Activated CD8-positive, alpha-beta memory T cell treated with anti-CD3 and anti-CD28 coated beads for 4 hours (primary cell): ENCODE data around the gene DNASE2.

Experiments used
- DNase-seq, 2 donors: peaks; one replicate each; pipeline ENCODE4 v3.0.0-alpha.2; 2020; ENCODE audit warnings: low read depth in 2 of 2

DNASE2 gene

GRCh38 chr19:12886651-12886968 lies 5.4 kb upstream of the DNASE2 start:
- no peak for DNase-seq

DNA sequence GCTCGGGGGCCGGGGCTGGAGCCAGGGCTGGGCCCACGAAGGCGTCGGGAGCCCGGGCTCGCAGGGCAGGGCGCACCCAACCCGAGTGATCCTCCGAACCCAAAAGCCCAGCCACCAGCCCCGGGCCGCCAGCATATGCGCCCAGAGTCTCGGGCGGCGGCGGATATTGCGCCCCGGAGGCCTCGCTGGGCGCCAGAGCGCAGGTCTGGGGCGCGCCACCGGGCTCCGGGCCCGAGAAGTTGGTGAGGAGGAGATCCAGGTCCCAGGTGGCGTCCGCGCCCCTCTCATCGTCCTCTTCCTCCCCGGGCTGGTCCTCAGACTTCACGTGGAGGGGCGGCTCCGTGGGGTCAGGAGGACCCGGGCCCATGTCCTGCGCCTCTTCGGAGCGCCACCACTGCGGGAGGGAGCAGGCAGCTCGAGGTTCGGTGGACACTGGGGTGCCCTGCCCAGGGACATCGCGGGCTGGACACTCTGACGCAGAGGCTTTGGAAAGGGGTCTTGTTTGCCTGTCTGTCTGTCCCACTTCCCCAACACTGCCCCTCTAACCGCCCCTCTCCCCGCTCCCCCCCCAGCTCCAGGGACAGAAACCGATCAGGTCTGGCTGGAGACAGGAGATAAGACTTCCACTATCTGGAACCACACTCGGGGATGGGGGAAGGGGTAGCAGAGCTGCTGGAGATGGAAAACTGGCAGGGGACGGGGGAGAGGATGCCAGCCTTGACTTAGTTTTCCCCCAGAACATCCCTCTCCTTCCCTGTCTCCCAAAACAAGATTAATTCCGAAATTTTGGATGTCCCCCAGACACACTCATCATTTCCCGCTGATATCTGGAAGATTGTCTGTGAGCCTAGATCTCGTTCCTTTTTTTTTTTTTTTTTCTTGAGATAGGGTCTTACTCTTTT lies 4.8 kb upstream of the DNASE2 start:
- no peak for DNase-seq

DNA sequence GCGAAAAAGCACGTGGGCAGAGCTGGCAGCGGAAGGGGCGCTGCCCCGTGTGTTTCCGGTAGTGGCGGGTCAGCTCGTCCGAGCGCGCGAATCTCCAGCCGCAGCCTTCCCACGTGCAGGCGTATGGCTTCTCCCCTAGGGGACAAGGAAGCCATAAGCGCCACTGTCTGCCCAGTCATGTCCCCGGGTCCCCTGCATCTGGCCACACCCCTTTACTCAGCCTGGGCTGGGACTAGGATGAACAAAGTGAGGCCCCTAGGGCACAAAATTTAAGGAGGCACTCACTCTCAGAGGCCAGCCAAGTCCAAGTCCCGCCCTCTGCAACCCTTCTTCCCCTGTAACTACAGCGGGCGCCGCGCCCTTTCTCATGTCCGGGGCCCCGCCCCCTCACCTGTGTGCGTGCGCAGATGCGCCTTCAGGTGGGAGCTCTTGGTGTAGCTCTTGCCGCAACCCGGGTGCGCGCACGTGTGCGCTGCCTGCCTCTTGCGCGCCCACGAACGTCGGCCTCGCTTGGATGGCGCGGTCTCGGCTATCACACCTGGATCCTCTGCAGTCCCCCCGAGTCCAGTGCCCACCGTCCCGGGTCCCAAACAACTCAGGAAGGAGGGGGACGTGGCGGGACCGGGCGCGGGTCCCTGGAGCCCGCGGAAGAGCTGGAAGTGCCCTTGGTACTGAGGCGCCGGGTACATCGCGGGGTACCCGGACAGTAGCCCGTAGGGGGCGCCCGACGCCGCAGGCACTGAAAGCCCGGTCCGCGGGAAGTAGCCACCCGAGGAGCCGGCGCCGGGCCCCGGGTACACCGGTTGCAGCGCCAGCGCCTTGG lies 3.9 kb upstream of the DNASE2 start:
- DNase-seq: peak; percentile 73 to 79

DNA sequence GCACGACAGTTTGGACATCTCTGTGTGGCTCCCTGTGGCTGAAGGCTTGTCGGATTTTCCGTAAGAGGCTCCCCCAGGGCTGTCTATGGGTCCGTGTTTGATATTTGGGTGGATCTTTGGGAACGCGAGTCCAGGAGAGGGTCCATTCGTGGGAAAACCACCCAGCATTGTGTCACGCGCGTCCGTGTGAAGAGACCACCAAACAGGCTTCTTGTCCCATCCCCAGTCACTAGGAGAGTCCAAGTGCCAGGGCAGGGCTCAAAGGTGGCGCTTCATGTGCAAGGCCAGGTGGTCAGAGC lies 3.3 kb upstream of the DNASE2 start:
- DNase-seq: no peak

- DNase-seq: no peak
These were observed 3.0 kb upstream of the DNASE2 start for GRCh38 chr19:12884202-12884601.

DNA sequence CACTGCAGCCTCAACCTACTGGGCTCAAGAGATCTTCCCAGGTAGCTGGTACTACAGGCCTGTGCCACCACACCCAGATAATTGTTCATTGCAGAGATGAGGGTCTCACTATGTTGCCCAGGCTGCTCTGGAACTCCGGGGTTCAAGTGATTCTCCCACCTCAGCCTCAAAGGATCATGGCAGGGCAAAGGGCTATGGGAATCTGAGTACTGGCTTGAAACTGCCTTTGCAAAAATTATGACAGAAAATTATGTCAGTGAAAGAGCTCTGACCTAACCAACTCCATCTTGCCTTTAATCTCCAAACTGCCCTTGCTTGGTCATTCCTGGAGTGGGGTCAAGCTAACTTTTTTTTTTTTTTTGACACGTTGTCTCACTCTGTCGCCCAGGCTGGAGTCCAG lies 1.3 kb upstream of the DNASE2 start:
- no peak for DNase-seq

DNA sequence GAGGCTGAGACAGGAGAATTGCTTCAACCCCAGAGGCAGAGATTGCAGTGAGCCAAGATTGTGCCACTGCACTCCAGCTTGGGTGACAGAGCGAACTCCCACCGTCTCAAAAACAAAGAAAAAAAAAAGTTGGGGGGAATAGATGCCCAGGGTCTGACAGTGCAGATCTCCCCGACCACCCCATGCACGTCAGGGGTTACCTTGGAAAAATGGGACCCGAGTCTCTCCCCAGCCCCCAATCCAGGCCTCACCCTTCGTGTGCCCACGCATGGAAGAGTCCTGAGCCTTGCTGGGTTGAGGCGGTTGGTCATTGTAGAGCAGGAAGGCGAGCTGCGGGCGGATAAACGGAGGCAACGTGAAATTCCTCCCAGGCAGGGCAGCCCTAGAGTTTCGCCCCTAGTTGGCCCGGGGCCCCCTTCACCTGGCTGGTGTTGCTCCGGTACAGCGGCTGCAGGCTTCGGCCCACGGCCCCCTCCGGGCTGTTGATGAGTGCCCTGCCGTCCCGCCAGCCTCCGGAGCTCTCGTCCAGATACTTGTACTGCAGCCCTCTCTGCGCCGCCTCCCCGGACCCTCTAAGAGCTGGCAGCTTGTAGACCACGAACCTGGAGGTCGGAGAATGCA lies 588 bp downstream of the DNASE2 start:
- no peak for DNase-seq

GRCh38 chr19:12875086-12875485 lies 6.2 kb downstream of the DNASE2 start:
- no peak for DNase-seq

DNA sequence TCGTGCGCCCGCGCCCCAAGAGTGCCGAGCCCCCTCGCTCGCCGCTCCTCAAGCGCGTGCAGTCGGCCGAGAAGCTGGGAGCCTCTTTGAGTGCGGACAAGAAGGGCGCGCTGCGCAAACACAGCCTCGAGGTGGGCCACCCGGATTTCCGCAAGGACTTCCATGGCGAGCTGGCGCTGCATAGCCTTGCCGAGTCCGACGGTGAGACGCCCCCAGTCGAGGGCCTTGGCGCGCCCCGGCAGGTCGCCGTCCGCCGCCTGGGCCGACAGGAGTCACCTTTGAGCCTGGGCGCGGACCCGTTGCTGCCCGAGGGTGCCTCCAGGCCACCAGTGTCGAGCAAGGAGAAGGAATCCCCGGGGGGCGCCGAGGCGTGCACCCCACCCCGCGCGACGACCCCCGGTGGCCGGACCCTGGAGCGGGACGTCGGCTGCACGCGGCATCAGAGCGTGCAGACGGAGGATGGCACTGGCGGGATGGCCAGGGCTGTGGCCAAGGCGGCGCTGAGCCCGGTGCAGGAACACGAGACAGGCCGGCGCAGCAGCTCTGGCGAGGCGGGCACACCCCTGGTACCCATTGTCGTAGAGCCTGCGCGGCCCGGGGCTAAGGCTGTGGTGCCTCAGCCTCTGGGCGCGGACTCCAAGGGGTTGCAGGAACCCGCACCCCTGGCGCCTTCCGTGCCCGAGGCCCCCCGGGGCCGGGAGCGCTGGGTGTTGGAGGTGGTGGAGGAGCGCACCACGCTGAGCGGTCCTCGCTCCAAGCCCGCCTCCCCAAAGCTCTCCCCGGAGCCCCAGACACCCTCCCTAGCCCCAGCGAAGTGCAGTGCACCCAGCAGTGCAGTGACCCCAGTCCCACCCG lies 7.1 kb downstream of the DNASE2 start:
- no peak for DNase-seq

DNA sequence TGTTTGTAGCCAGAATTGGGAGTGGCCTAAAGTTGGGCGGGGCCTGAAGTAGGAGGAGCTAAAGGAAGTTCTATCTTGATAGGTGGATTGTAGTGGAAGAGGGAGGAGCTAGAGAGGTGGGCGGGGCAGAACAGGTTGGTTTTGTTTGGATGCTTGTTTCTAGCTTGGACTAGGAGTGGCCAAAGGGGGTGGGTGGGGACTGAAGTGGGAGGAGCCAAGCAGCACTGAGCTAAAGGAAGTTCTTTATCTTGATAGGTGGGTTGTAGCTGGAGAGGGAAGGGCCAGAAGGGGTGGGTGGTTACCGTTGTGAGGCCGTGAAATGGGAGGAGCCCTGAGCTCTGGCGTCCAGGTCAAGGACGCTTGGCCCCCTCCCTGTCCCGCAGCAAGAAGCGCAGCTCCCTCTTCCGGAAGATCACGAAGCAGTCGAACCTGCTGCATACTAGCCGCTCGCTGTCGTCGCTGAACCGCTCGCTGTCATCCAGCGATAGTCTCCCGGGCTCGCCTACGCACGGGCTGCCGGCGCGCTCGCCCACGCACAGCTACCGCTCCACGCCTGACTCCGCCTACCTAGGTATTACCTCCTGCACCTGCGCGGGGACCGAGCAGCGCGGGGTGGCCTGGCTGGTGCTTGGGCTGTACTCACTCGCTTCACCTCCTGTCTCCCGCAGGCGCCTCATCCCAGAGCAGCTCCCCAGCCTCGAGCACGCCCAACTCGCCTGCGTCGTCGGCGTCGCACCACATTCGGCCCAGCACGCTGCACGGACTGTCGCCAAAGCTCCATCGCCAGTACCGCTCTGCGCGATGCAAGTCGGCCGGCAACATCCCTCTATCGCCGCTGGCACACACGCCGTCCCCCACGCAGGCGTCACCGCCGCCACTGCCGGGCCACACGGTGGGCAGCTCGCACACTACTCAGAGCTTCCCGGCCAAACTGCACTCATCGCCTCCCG lies 8.0 kb downstream of the DNASE2 start:
- DNase-seq: no peak

GRCh38 chr19:12872255-12872654 lies 9.0 kb downstream of the DNASE2 start:
- DNase-seq: no peak

- no peak for DNase-seq
These were observed 9.6 kb downstream of the DNASE2 start for GRCh38 chr19:12871681-12872080.

DNA sequence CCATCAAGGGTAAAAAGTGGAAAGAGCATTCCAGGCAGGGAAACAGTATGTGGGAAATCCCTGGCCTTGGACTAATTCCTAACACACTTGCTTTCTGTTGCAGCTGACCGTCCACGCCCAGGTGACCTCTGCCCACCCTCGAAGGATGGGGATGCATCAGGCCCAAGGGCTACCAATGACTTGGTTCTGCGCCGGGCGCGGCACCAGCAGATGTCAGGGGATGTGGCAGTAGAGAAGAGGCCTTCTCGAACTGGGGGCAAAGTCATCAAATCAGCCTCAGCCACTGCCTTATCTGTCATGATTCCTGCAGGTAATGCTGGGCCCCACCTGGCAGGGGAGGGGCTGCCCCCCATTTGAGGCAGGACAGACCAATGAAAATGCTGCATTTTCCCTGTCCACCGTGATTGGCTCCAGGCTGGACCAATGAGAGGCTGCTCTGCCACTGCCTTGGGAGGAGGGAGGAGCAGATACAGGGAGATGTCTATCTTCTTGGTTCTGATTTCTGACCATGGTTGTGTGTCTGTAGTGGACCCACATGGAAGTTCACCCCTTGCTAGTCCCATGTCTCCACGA lies 12.6 kb downstream of the DNASE2 start:
- no peak for DNase-seq

DNA sequence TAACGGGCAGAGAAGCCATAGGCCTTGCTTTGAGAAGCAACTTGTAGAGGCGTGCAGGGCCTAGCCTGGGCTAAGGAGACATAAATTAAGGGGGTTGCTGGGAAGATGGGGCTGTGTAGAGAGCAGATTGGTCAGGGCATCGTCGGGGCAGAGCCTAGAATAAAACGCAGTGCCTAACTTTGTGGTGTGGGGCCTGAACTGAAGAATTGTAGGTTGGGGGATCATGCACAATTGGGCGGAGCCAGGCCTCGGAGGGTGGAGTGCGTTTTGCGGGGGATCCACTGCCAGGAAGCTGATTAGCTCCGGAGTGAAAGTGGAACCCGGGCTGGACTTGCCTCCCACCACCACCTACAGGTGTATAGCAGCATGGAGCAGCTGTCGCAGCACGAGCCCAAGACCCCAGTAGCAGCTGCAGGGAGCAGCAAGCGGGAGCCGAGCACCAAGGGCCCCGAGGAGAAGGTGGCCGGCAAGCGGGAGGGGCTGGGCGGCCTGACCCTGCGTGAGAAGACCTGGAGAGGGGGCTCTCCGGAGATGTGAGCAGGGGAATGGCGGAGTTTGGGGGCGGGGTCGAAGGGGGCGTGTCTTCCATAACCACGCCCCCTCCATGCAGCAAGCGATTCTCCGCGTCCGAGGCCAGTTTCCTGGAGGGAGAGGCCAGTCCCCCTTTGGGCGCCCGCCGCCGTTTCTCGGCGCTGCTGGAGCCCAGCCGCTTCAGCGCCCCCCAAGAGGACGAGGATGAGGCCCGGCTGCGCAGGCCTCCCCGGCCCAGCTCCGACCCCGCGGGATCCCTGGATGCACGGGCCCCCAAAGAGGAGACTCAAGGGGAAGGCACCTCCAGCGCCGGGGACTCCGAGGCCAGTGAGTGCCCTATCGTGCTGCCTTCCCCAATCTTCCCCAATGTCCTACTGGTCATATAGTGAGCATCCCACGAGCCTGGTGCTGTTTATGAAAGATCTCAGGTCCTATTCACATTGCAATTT lies 13.8 kb downstream of the DNASE2 start:
- peak; percentile 33 to 42 for DNase-seq

DNA sequence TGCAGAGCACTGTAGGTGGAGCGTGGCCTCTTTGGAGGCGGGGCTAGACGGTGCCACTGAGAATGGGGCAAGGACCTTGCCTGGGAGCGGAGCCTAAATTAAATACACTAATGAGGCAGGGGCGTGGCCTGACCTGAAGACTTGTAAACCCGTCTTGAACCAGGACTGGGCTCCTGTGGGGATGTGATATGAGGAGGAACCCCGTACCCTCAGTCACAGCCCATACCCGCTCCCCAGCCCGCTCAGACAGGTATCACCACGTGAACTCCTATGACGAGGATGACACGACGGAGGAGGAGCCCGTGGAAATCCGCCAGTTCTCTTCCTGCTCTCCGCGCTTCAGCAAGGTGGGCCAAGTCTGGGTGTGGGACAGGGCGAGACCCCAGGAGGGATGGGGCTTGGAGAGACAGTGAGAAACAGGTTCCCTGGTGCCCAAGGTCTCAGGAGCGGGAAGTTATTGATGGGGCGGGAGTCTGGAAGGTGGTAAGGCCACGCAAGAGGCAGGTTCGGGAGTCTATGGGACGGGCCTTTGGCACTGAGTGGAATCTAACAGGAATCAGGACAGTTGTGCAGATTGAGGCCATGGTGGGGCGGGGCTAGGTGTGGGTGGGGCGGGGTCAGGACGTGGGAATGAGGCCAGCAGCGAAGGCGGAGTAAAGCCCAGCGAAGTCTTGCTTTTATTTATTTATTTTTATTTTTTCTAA lies 14.7 kb downstream of the DNASE2 start:
- no peak for DNase-seq

DNA sequence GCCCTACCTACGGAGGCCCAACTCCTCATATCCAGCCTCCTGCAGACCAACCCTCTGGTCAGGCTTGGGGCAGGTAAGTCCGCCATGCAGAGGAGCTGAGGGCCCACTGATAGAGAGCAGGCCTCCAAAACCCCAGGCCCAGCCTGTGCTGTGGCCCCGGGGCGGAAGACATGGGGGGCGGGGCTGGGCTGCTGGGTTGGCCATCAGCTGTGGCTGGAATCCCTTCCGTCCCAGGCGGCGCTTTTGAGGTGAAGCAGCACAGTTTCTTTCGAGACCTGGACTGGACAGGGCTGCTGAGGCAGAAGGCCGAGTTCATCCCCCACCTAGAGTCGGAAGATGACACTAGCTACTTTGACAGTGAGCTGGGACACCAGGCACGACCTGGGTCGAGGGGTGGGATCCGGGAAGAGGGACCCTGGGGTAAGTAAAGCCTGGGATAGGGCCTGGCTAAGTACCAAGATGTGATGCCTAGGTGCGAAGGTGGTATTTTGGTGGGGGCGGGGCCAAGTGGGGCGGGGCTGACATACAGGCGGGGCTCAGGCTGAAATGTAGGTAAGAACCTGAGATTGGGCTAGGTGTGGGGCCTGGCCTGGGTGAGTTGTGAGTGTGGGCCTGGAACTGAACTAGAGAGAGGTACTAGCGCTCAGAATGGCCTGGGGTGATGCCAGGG lies 15.4 kb downstream of the DNASE2 start:
- no peak for DNase-seq

DNA sequence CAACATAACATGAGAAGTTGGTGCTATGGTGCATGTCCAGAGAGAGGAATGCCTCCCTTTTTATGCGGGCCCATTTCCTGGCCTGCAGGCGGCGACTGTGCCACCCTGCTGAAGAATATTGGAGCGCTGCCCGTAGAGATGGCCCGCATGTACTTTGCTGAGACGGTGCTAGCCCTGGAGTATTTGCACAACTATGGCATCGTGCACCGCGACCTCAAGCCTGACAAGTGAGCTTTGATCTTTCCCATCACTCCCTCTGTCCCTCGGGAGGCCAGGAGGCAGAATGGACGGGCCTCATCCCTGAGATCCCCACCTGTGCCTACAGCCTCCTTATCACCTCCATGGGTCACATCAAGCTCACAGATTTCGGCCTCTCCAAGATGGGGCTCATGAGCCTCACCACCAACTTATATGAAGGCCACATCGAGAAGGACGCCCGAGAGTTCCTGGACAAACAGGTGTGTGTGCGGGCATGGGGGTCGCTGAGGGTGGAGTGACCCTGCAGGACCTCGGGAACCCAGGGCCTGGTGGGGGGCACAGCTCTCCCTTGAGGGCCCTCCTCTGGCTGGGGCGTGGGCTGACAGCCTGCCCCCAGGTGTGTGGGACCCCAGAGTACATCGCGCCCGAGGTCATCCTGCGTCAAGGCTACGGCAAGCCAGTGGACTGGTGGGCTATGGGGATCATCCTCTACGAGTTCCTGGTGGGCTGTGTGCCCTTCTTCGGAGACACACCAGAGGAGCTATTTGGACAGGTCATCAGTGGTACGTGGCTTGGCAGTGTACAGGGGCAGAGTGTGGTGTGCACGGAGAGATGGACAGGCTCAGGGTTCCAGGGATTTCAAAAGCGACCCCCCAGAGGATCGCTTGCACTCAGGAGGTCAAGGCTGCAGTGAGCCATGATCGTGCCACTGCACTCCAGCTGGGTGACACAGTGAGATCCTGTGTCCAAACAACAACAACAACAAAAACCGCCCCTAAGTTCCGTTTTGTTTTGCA lies 16.2 kb downstream of the DNASE2 start:
- DNase-seq: no peak
